ENCODE data around the gene KCTD10. TPM values are rescaled to one million over a fixed set of nuclear protein-coding genes. Genes with fewer than 3 reads are reported as not detected.

KCTD10 gene
- total and polyA plus RNA-seq, 10 of the 15 experiments (the other 5 are each of a cell fraction or from before 2014, with no cell fraction given): 5.6 to 52.0 (median 34.2) TPM

DNA sequence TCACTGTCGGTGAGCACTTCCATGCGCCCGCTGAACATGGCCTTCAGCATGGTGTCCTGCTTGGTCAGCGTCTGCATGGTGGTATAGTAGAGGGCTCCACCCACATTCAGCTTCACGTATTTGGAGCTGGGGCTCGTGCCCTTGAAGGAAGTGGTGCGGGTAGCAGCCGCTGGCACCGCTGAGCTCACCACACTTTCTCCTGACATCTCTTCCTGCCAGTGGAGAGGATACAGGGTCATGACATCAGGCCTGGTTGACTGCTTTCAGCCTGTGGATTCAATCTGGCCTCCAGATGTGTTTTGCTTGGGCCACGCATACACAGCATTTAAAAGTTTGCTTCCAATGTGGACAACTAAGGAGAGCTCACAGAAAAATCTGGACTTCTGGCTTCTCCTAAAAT is 7.6 kb downstream of the KCTD10 start (continued):
- no peak for TF ChIP-seq MYB (IDR thresholded peaks at IDR 0.05; ENCODE audit: borderline replicate concordance, low read depth, low read length)
- TF ChIP-seq NR2C1 (IDR thresholded peaks at IDR 0.05): no peak
- TF ChIP-seq EGR1 (IDR thresholded peaks at IDR 0.05; ENCODE audit: borderline replicate concordance in 1 of 2, low read depth in 2 of 2, low read length in 2 of 2): no peak
- TF ChIP-seq NFXL1 (IDR thresholded peaks at IDR 0.05; ENCODE audit: borderline replicate concordance): no peak
- TF ChIP-seq HDAC6 (IDR thresholded peaks at IDR 0.05; ENCODE audit: unreplicated experiment): no peak
- no peak for TF ChIP-seq SMC3 (IDR thresholded peaks at IDR 0.05; ENCODE audit: borderline replicate concordance, low read length)
- TF ChIP-seq SIN3A (IDR thresholded peaks at IDR 0.05; ENCODE audit: low read depth, low read length): no peak

DNA sequence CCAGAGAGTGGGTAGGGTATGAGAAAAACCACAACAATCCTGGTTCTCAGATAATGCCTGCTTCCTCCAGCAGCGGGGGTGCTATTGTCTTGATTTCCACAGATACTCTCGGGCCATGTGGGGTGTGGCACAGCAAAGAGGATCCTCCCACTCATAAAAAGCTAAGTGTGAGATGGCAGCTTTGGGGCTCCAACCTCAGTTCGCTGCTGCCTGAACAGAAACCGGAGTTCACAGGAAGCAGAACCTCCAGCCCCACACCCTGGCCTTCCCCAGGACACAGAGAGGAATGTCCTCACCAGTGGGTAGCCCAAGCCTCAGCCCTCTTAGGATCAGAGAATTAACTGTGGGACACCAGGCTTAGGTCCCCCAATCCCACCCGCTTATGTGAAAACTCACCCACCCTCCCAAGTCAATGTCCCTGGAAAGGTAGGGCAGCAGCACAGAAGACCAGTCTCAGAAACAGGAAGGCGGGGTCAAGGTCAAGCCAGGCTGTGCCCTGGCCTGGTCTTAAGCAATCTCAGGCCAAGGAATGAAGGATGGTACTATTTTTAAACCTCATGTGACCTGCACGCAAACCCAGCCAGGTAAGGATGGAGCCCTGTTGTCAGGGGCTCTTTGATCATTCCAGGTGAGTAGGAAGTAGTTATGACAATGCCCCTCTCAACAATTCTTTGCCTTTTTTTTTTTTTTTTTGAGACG is 9.0 kb downstream of the KCTD10 start:
- H3K9me3 ChIP-seq (replicated peaks; ENCODE audit: control insufficient read depth, insufficient read depth, low read length): no peaks in the 10 kb centered on the region
- no peak overlapping the region for H2AFZ ChIP-seq (ENCODE audit: control insufficient read depth, low read depth, low read length)
- H3K4me1 ChIP-seq (ENCODE audit: control insufficient read depth, insufficient read depth, low read length): no peaks in the 10 kb centered on the region
- POLR2A ChIA-PET: interaction anchor here (0.6 kb wide), 1 partner anchor 44 kb away, joined by 4 read pairs; no protein-coding TSS in a partner anchor
- SMC1A ChIA-PET (ENCODE audit: uncharacterized antibody, unreplicated experiment): no interaction called here
- ATAC-seq: no peak
- intact Hi-C loops (cut with micrococcal nuclease; ENCODE audit: unreplicated experiment) (no loop called here), in situ Hi-C loops (cut with MboI) (no loop called here)
- no peak overlapping the region for H3K27ac ChIP-seq (ENCODE audit: control insufficient read depth, insufficient read depth)
- CTCF ChIA-PET: no interaction called here
- no peak overlapping the region for H3K9ac ChIP-seq (ENCODE audit: control insufficient read depth, insufficient read depth, low read length)
- no peak overlapping the region for H3K4me2 ChIP-seq (ENCODE audit: control insufficient read depth, insufficient read depth)
- H4K20me1 ChIP-seq (ENCODE audit: control insufficient read depth, insufficient read depth): no peaks in the 10 kb centered on the region; the same call in 1 of the 2 replicates
- no peaks in the 10 kb centered on the region for H3K27me3 ChIP-seq (replicated peaks in 1 of 2; ENCODE audit: control insufficient read depth in 2 of 2, insufficient read depth in 2 of 2, low read length in 1 of 2)
- no TSS peak for BruUV-seq (replicated peaks)
- peaks cover 10 to 13% of the 10 kb centered on the region in 2 experiments for H3K36me3 ChIP-seq (ENCODE audit: control insufficient read depth in 2 of 2, insufficient read depth in 2 of 2, low read length in 1 of 2)
- DNase-seq (ENCODE audit: low read depth, low spot score): no peak
- no peak for FAIRE-seq
- WGBS (ENCODE audit: insufficient coverage, insufficient replicate concordance, low lambda C conversion rate, missing lambda C conversion rate): 91% methylated on average over 7 of the region's 8 CpGs
- H3K79me2 ChIP-seq (ENCODE audit: control insufficient read depth, insufficient read depth, low read length): peaks cover 7% of the 10 kb centered on the region
- RAD21 ChIA-PET (ENCODE audit: unreplicated experiment): no interaction called here
- no peak overlapping the region for H3K4me3 ChIP-seq
- TF ChIP-seq, protein P1, sequence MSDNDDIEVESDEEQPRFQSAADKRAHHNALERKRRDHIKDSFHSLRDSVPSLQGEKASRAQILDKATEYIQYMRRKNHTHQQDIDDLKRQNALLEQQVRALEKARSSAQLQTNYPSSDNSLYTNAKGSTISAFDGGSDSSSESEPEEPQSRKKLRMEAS (IDR thresholded peaks at IDR 0.05; ENCODE audit: low read depth, low read length): no peak
- TF ChIP-seq BCL11A (IDR thresholded peaks at IDR 0.05; ENCODE audit: low read depth, low read length) (no peak), ZNF24 (IDR thresholded peaks at IDR 0.05) (no peak), MEF2A (IDR thresholded peaks at IDR 0.05; ENCODE audit: insufficient read depth, low read depth, low read length) (no peak), RUNX3 (IDR thresholded peaks at IDR 0.05; ENCODE audit: low read length) (no peak), NBN (IDR thresholded peaks at IDR 0.05) (no peak), PAX8 (IDR thresholded peaks at IDR 0.05) (no peak)
- TF ChIP-seq, protein P2, sequence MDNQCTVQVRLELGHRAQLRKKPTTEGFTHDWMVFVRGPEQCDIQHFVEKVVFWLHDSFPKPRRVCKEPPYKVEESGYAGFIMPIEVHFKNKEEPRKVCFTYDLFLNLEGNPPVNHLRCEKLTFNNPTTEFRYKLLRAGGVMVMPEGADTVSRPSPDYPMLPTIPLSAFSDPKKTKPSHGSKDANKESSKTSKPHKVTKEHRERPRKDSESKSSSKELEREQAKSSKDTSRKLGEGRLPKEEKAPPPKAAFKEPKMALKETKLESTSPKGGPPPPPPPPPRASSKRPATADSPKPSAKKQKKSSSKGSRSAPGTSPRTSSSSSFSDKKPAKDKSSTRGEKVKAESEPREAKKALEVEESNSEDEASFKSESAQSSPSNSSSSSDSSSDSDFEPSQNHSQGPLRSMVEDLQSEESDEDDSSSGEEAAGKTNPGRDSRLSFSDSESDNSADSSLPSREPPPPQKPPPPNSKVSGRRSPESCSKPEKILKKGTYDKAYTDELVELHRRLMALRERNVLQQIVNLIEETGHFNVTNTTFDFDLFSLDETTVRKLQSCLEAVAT (IDR thresholded peaks at IDR 0.05): no peak
- TF ChIP-seq, protein P3, sequence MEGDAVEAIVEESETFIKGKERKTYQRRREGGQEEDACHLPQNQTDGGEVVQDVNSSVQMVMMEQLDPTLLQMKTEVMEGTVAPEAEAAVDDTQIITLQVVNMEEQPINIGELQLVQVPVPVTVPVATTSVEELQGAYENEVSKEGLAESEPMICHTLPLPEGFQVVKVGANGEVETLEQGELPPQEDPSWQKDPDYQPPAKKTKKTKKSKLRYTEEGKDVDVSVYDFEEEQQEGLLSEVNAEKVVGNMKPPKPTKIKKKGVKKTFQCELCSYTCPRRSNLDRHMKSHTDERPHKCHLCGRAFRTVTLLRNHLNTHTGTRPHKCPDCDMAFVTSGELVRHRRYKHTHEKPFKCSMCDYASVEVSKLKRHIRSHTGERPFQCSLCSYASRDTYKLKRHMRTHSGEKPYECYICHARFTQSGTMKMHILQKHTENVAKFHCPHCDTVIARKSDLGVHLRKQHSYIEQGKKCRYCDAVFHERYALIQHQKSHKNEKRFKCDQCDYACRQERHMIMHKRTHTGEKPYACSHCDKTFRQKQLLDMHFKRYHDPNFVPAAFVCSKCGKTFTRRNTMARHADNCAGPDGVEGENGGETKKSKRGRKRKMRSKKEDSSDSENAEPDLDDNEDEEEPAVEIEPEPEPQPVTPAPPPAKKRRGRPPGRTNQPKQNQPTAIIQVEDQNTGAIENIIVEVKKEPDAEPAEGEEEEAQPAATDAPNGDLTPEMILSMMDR (IDR thresholded peaks at IDR 0.05 in 2 of 3, conservative IDR thresholded peaks at IDR 0.05 in 1 of 3; ENCODE audit: control insufficient read depth in 2 of 3, extremely low read depth in 1 of 3, insufficient read depth in 1 of 3, low read depth in 3 of 3, low read length in 3 of 3): no peak
- TF ChIP-seq, protein P4, sequence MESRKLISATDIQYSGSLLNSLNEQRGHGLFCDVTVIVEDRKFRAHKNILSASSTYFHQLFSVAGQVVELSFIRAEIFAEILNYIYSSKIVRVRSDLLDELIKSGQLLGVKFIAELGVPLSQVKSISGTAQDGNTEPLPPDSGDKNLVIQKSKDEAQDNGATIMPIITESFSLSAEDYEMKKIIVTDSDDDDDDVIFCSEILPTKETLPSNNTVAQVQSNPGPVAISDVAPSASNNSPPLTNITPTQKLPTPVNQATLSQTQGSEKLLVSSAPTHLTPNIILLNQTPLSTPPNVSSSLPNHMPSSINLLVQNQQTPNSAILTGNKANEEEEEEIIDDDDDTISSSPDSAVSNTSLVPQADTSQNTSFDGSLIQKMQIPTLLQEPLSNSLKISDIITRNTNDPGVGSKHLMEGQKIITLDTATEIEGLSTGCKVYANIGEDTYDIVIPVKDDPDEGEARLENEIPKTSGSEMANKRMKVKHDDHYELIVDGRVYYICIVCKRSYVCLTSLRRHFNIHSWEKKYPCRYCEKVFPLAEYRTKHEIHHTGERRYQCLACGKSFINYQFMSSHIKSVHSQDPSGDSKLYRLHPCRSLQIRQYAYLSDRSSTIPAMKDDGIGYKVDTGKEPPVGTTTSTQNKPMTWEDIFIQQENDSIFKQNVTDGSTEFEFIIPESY (IDR thresholded peaks at IDR 0.05): no peak
